Immature natural killer cell (primary cell): Measurements from ENCODE around the gene KISS1R. TPM values are rescaled to one million over a fixed set of nuclear protein-coding genes. Genes with fewer than 3 reads are reported as not detected.

Experiments
- DNase-seq, 3 donors: peaks; one replicate each; pipeline ENCODE4 v3.0.0; 2022; ENCODE audit warnings: mixed read lengths in 1 of 3
- H3K27ac Mint-ChIP-seq, 6 donors: one replicate each; pipeline ENCODE4 v1.8.0; 2020; ENCODE audit warnings: mixed read lengths in 6 of 6, mild to moderate bottlenecking in 5 of 6, inconsistent platforms in 4 of 6, moderate library complexity in 3 of 6
- H3K27me3 Mint-ChIP-seq, 3 donors: one replicate each; pipeline ENCODE4 v1.8.0; 2020 to 2021; ENCODE audit warnings: low read depth in 3 of 3, mild to moderate bottlenecking in 3 of 3, mixed read lengths in 3 of 3, moderate library complexity in 3 of 3, inconsistent platforms in 1 of 3
- H3K36me3 Mint-ChIP-seq, 3 donors: one replicate each; pipeline ENCODE4 v1.8.0; 2020; ENCODE audit warnings: mixed read lengths in 3 of 3, inconsistent platforms in 2 of 3, mild to moderate bottlenecking in 2 of 3
- H3K4me1 Mint-ChIP-seq, 2 donors: one replicate each; pipeline ENCODE4 v1.8.0; 2020; ENCODE audit warnings: inconsistent platforms in 2 of 2, mild to moderate bottlenecking in 2 of 2, mixed read lengths in 2 of 2, moderate library complexity in 1 of 2
- H3K4me3 Mint-ChIP-seq, 5 donors: one replicate each; pipeline ENCODE4 v1.8.0; 2020; ENCODE audit warnings: mild to moderate bottlenecking in 5 of 5, mixed read lengths in 5 of 5, inconsistent platforms in 3 of 5, moderate library complexity in 3 of 5
- H3K9me3 Mint-ChIP-seq, 6 donors: one replicate each; pipeline ENCODE4 v1.8.0; 2020; ENCODE audit warnings: mild to moderate bottlenecking in 6 of 6, mixed read lengths in 6 of 6, inconsistent platforms in 4 of 6, moderate library complexity in 3 of 6
- polyA plus RNA-seq, 3 donors: library from polyadenylated mRNA; unstranded; fragments of 300-500 nt; fragmentation: Illumina TruSeq; gene quantifications; one replicate each; pipeline ENCODE4 v1.2.3, GENCODE V29; 2021

The KISS1R gene
- polyA plus RNA-seq, 3 donors from 2014 or later = not detected

GRCh38 chr19:934865-935479 is 17.8 kb downstream of the KISS1R start:
- Mint-ChIP-seq H3K27ac (peak overlapping the region in 1 of 6 donors; percentile 61), H3K9me3 (peaks cover 0 to 2% (median 0%) of the 10 kb centered on the region in 6 donors), H3K27me3 (peaks cover 5 to 12% (median 10%) of the 10 kb centered on the region in 3 donors), H3K4me3 (peak overlapping the region in 2 of 5 donors; percentile 6 to 24), H3K36me3 (peaks cover 0 to 4% (median 4%) of the 10 kb centered on the region in 3 donors), H3K4me1 (peaks cover 20 to 43% of the 10 kb centered on the region in 2 donors)
- peak; percentile 46 to 54 (median 53) for DNase-seq

- peaks cover 27 to 47% of the 10 kb centered on the region in 2 donors for H3K4me1 Mint-ChIP-seq
- no peak for DNase-seq
- no peak overlapping the region for H3K27ac Mint-ChIP-seq
- H3K4me3 Mint-ChIP-seq = no peak overlapping the region
- H3K36me3 Mint-ChIP-seq = peaks cover 0 to 4% (median 4%) of the 10 kb centered on the region in 3 donors
- peaks cover 5 to 12% (median 12%) of the 10 kb centered on the region in 3 donors for H3K27me3 Mint-ChIP-seq
- H3K9me3 Mint-ChIP-seq = peaks cover 0 to 2% (median 0%) of the 10 kb centered on the region in 6 donors
Measured at GRCh38 chr19:936175-936546, 19.0 kb downstream of the KISS1R start.

GRCh38 chr19:937259-937694 is 20.1 kb downstream of the KISS1R start:
- Mint-ChIP-seq H3K4me3 (peak overlapping the region; percentile 13 to 73 (median 59)), H3K36me3 (peaks cover 0 to 4% (median 4%) of the 10 kb centered on the region in 3 donors), H3K9me3 (peaks cover 0 to 2% (median 0%) of the 10 kb centered on the region in 6 donors), H3K27me3 (peaks cover 10 to 15% (median 12%) of the 10 kb centered on the region in 3 donors), H3K4me1 (peaks cover 34 to 47% of the 10 kb centered on the region in 2 donors), H3K27ac (peak overlapping the region in 5 of 6 donors; percentile 74 to 93 (median 87))
- peak; percentile 69 to 78 (median 72) for DNase-seq

- no peak for DNase-seq
- Mint-ChIP-seq H3K4me1 (peaks cover 28 to 42% of the 10 kb centered on the region in 2 donors), H3K4me3 (peak overlapping the region in 2 of 5 donors; percentile 27 to 41), H3K27ac (peak overlapping the region in 5 of 6 donors; percentile 26 to 92 (median 41)), H3K36me3 (peaks cover 0 to 4% (median 4%) of the 10 kb centered on the region in 3 donors), H3K27me3 (peaks cover 10 to 13% (median 12%) of the 10 kb centered on the region in 3 donors), H3K9me3 (peaks cover 0 to 2% (median 0%) of the 10 kb centered on the region in 6 donors)
Measured at GRCh38 chr19:938233-938923, 21.2 kb downstream of the KISS1R start.

GRCh38 chr19:939439-939838 is 22.3 kb downstream of the KISS1R start:
- no peak for DNase-seq
- Mint-ChIP-seq H3K36me3 (peaks cover 0 to 4% (median 4%) of the 10 kb centered on the region in 3 donors), H3K27me3 (peaks cover 10 to 13% (median 12%) of the 10 kb centered on the region in 3 donors), H3K9me3 (peaks cover 0 to 2% (median 0%) of the 10 kb centered on the region in 6 donors), H3K4me1 (peaks cover 28 to 37% of the 10 kb centered on the region in 2 donors), H3K27ac (peak overlapping the region in 4 of 6 donors; percentile 34 to 93 (median 89)), H3K4me3 (peak overlapping the region in 3 of 5 donors; percentile 17 to 72 (median 42))

- H3K4me1 Mint-ChIP-seq = peaks cover 28 to 37% of the 10 kb centered on the region in 2 donors
- peaks cover 0 to 2% (median 0%) of the 10 kb centered on the region in 6 donors for H3K9me3 Mint-ChIP-seq
- peak overlapping the region; percentile 72 to 83 (median 81) for H3K4me3 Mint-ChIP-seq
- peaks cover 10 to 13% (median 12%) of the 10 kb centered on the region in 3 donors for H3K27me3 Mint-ChIP-seq
- no peak for DNase-seq
- peak overlapping the region; percentile 75 to 93 (median 85) for H3K27ac Mint-ChIP-seq
- peaks cover 0 to 4% (median 4%) of the 10 kb centered on the region in 3 donors for H3K36me3 Mint-ChIP-seq
Measured at GRCh38 chr19:939922-940321, 22.8 kb downstream of the KISS1R start.

- Mint-ChIP-seq H3K27me3 (peaks cover 10 to 13% (median 12%) of the 10 kb centered on the region in 3 donors), H3K4me1 (peaks cover 28 to 31% of the 10 kb centered on the region in 2 donors), H3K27ac (peak overlapping the region; percentile 75 to 93 (median 85)), H3K9me3 (peaks cover 0 to 2% (median 0%) of the 10 kb centered on the region in 6 donors), H3K4me3 (peak overlapping the region; percentile 72 to 84 (median 81)), H3K36me3 (peaks cover 0 to 4% (median 4%) of the 10 kb centered on the region in 3 donors)
- DNase-seq = peak; percentile 80 to 85 (median 82)
Measured at GRCh38 chr19:940591-941291, 23.6 kb downstream of the KISS1R start.

- peaks cover 0 to 4% (median 4%) of the 10 kb centered on the region in 3 donors for H3K36me3 Mint-ChIP-seq
- peak overlapping the region; percentile 67 to 84 (median 80) for H3K4me3 Mint-ChIP-seq
- peak overlapping the region; percentile 53 to 82 (median 74) for H3K27ac Mint-ChIP-seq
- peaks cover 0 to 2% (median 0%) of the 10 kb centered on the region in 6 donors for H3K9me3 Mint-ChIP-seq
- H3K27me3 Mint-ChIP-seq = peaks cover 10 to 13% (median 12%) of the 10 kb centered on the region in 3 donors
- DNase-seq = no peak
- H3K4me1 Mint-ChIP-seq = peaks cover 28 to 31% of the 10 kb centered on the region in 2 donors
Measured at GRCh38 chr19:941292-942132, 24.4 kb downstream of the KISS1R start.

GRCh38 chr19:942133-942645 is 25.1 kb downstream of the KISS1R start:
- H3K27me3 Mint-ChIP-seq = peaks cover 10 to 13% (median 11%) of the 10 kb centered on the region in 3 donors
- peaks cover 0 to 2% (median 0%) of the 10 kb centered on the region in 6 donors for H3K9me3 Mint-ChIP-seq
- DNase-seq = no peak
- no peak overlapping the region for H3K4me3 Mint-ChIP-seq
- no peak overlapping the region for H3K27ac Mint-ChIP-seq
- H3K36me3 Mint-ChIP-seq = peaks cover 0 to 3% (median 3%) of the 10 kb centered on the region in 3 donors
- H3K4me1 Mint-ChIP-seq = peaks cover 25 to 26% of the 10 kb centered on the region in 2 donors

GRCh38 chr19:943551-944170 is 26.5 kb downstream of the KISS1R start:
- no peak for DNase-seq
- no peak overlapping the region for H3K4me3 Mint-ChIP-seq
- no peak overlapping the region for H3K27ac Mint-ChIP-seq
- no peaks in the 10 kb centered on the region for H3K9me3 Mint-ChIP-seq
- H3K36me3 Mint-ChIP-seq = no peaks in the 10 kb centered on the region
- H3K27me3 Mint-ChIP-seq = peaks cover 5 to 7% (median 6%) of the 10 kb centered on the region in 3 donors
- H3K4me1 Mint-ChIP-seq = peaks cover 15 to 16% of the 10 kb centered on the region in 2 donors

GRCh38 chr19:944171-944567 is 27.0 kb downstream of the KISS1R start:
- Mint-ChIP-seq H3K36me3 (no peaks in the 10 kb centered on the region), H3K27ac (no peak overlapping the region), H3K4me3 (no peak overlapping the region), H3K27me3 (peaks cover 4 to 7% (median 6%) of the 10 kb centered on the region in 3 donors), H3K4me1 (peaks cover 15 to 16% of the 10 kb centered on the region in 2 donors), H3K9me3 (no peaks in the 10 kb centered on the region)
- no peak for DNase-seq

- Mint-ChIP-seq H3K27me3 (peaks cover 1 to 6% (median 5%) of the 10 kb centered on the region in 3 donors), H3K36me3 (no peaks in the 10 kb centered on the region), H3K4me3 (no peak overlapping the region), H3K4me1 (peaks cover 15% of the 10 kb centered on the region in 2 donors), H3K9me3 (no peaks in the 10 kb centered on the region), H3K27ac (no peak overlapping the region)
- no peak for DNase-seq
Measured at GRCh38 chr19:944663-945241, 27.6 kb downstream of the KISS1R start.
